Activated CD8-positive, alpha-beta memory T cell treated with anti-CD3 and anti-CD28 coated beads for 1 hour (primary cell): ENCODE results near the gene CFHR5.
"Not testable (repeated sequence)": the region's sequence is repeated elsewhere in the genome, so short reads cannot be mapped to it uniquely, and the experiment has no call there.

Experiments
- DNase-seq, 2 donors: peaks; one replicate each; pipeline ENCODE4 v3.0.0-alpha.2; 2020; ENCODE audit warnings: low read depth in 1 of 2; ENCODE audit errors: extremely low read depth in 1 of 2

The CFHR5 gene

GRCh38 chr1:197017558-197018146, 40.3 kb downstream of the CFHR5 start:
- no peak for DNase-seq

- DNase-seq, result no peak
These were observed 44.4 kb downstream of the CFHR5 start for GRCh38 chr1:197021716-197022115.

- DNase-seq, result no peak
These were observed 47.1 kb downstream of the CFHR5 start for GRCh38 chr1:197024460-197024859.

GRCh38 chr1:197027359-197027758, 50.0 kb downstream of the CFHR5 start:
- no peak for DNase-seq

GRCh38 chr1:197029749-197030148, 52.4 kb downstream of the CFHR5 start:
- DNase-seq, result no peak

- DNase-seq, result not testable (repeated sequence)
These were observed 57.4 kb downstream of the CFHR5 start for GRCh38 chr1:197034631-197035339.

- DNase-seq, result no peak
These were observed 59.5 kb downstream of the CFHR5 start for GRCh38 chr1:197036861-197037260.

GRCh38 chr1:197041486-197042353, 64.4 kb downstream of the CFHR5 start:
- DNase-seq, result no peak

- no peak for DNase-seq
These were observed 65.5 kb downstream of the CFHR5 start for GRCh38 chr1:197042676-197043341.

- DNase-seq, result no peak
These were observed 71.7 kb downstream of the CFHR5 start for GRCh38 chr1:197049100-197049499.
